ENCODE data around the gene ESRRB.
A peak's percentile ranks its signal among the peaks of the same experiment; 100 is the strongest.
"Not testable (repeated sequence)": the region's sequence is repeated elsewhere in the genome, so short reads cannot be mapped to it uniquely, and the experiment has no call there.

ESRRB gene

DNA sequence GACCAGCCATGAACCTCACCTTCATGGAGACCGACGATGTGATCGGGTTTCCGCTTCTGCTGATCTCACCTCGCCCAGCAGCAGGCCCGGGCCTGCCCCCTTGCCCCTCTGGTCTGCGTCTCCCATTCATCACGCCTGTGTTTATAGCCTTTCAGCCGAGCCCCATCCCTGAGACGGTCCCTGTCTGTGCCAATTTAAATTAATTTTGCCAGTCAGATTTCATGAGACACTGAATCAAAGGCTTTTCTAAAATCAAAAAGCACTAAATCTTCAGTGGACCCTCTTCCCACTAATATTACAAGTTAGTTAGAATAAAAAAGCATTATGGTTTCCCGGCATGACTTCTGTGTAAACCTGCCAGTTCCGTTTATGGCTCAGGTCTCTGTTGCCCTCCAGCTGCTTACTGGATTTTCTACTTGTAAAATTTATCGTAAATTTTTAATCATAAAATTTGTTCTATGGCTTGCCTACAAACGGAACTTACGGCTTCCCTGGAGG is 155.9 kb downstream of the ESRRB start:
- no peak for TF ChIP-seq JUND (IDR thresholded peaks at IDR 0.05; ENCODE audit: low read depth)
- in situ Hi-C loops (cut with HindIII; ENCODE audit: low pct_unique_long_range_greater_than_20kb, low sequenced_read_pairs): no loop called here
- no peak for DNase-seq (ENCODE audit: low read depth in 1 of 2, low spot score in 1 of 2)

DNA sequence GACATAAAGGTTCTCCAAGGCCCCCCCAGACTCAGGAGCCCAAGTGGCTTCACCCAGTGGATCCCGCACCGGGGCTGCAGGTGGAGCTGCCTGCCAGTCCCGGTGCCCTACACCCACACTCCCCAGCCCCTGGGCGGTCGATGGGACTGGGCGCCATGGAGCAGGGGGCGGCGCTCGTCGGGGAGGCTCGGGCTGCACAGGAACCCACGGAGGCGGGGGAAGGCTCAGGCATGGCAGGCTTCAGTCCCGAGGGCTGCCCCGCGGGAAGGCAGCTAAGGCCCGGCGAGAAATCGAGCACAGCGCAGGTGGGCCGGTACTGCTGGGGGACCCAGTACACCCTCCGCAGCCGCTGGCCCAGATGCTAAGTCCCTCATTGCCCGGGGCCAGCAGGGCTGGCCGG is 160.7 kb downstream of the ESRRB start:
- in situ Hi-C loops (cut with HindIII; ENCODE audit: low pct_unique_long_range_greater_than_20kb, low sequenced_read_pairs); DNase-seq (ENCODE audit: low read depth in 1 of 2, low spot score in 1 of 2): not testable (repeated sequence)

DNA sequence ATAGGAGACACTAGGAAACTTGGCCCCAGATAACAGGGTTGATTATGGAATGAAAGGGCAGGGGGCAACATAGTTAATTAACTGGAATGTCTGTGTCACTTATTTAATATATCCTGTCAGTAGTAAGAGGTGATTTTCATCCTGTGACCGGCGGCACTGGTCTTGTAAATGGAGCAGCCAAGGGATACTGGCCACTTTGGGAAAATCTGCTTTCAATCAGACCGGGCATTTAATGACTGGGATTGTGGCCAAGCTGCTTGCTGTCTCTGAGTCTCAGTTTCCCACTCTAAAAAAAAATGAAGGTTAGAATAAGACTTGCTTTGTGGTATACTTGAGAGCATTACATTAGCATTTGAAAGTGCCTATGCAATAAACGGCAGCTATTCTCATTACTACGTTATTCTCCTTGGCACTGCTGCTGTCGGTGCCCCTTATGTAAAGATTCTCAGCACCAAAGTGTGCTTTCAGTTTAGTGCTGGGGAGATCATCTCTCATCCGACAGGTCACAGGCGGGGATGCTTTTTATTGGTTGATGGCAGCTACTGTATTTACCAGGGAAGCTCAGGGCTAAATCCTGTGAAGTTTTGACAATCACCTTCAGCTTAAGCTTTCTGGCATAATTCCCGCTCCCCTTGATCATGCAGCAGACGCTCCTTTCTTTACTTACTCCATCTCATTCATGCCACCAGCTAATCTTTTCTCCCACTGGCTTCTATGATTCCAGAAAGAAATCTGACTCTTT is 162.1 kb downstream of the ESRRB start:
- no peak for TF ChIP-seq JUND (IDR thresholded peaks at IDR 0.05; ENCODE audit: low read depth)
- in situ Hi-C loops (cut with HindIII; ENCODE audit: low pct_unique_long_range_greater_than_20kb, low sequenced_read_pairs): no loop called here
- DNase-seq (ENCODE audit: low read depth in 1 of 2, low spot score in 1 of 2): no peak

DNA sequence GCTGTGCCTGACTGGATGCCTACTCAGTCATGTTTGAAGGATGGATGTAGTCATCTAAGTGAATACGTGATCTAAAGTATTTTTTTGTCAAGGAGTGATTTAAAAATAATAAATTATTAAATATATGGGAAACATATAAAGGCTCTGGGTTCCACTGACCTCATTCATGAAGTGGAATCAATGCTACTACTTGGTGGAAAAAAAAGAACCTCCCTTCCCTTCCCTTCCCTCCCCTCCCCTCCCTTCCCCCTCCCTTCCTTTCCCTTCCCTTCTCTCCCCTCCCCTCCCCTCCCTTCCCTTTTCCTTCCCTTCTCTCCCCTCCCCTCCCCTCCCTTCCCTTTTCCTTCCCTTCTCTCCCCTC is 162.7 kb downstream of the ESRRB start:
- in situ Hi-C loops (cut with HindIII; ENCODE audit: low pct_unique_long_range_greater_than_20kb, low sequenced_read_pairs): no loop called here
- no peak for DNase-seq (ENCODE audit: low read depth in 1 of 2, low spot score in 1 of 2)
- TF ChIP-seq JUND (IDR thresholded peaks at IDR 0.05; ENCODE audit: low read depth): no peak

DNA sequence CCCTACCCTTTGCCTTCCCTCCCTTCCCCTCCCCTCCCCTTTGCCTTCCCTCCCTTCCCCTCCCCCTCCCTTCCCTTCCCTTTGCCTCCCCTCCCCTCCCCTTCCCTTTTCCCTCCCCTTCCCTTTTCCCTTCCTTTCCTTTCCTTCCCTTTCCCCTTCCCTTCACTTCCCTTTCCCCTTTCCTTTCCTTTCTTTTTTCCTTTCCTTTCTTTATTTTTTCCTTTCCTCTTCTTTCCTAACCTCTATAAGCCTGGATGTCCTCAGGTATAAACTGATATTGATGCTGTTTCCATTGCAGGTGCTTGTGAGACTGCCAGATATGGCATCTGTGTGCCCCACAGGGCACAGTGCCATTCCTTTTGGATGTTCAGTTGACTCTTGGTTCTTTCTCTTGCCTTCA is 163.2 kb downstream of the ESRRB start:
- TF ChIP-seq JUND (IDR thresholded peaks at IDR 0.05; ENCODE audit: low read depth): no peak
- in situ Hi-C loops (cut with HindIII; ENCODE audit: low pct_unique_long_range_greater_than_20kb, low sequenced_read_pairs): no loop called here
- DNase-seq (ENCODE audit: low read depth in 1 of 2, low spot score in 1 of 2): no peak

DNA sequence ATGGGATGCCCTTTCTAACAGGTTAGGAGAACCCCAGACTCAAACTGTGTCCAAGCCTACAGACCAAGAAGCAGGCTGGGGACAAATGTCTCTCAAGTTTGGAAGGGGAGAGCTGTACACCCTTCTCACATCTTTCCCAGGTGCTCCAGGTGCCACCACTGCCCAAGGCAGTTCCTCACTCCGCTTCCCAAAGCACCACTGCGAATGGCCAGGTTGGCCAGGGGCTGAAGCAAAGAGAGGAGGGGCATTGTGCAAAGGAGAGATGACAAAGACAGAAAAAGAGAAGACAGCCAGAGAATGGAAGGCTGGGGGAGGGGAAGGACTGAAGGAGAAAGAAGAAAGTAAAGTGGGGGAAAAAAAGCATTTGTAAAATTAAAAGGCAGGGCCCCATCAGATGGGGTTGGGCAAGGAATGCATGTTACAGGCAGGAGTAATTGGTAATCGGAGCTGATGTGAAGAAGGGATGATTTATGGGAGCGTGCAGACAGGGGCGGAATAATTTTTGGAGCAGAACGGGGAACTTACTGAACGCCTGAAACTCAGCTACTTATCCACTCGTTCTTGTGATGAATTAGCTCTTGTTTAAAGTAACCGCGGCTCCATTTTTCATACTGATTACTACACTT is 165.8 kb downstream of the ESRRB start:
- in situ Hi-C loops (cut with HindIII; ENCODE audit: low pct_unique_long_range_greater_than_20kb, low sequenced_read_pairs): no loop called here
- no peak for DNase-seq (ENCODE audit: low read depth in 1 of 2, low spot score in 1 of 2)
- no peak for TF ChIP-seq JUND (IDR thresholded peaks at IDR 0.05; ENCODE audit: low read depth)

DNA sequence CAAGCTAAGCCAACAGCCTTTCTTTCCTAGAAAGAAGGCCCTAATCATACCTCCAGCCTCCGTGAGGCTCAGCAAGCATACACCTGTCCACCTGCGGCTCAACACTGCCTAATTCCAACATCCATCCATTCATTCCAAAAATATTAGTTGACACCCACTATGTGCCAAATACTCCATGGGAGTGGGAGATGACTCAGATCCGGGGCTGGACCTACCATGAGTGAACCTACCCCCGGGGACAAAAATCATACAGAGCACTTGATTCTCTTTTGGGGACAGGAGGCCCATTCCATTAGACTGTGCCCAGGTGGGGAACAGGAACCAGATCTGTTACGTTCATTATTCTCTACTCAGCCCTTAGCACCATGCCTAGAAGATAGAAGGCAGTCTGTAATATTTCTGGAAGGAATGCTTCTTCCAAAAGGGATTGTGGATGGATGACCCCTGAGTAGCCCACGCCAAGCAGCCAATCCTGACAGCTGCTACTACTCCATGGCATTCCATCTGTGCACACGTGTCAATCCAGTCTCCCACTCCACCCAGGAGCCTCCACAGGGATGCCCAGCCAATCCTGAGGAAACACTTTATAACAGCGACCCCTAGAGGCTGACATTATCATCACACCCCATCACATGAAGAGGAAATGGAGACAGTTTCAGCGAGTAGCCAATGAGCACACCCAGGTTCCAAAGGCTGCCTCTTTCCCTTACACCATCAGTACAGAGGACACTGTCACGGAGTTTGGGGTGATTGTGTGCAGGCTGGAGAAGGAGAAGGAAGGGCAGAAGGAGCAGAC is 170.7 kb downstream of the ESRRB start:
- no peak for TF ChIP-seq JUND (IDR thresholded peaks at IDR 0.05; ENCODE audit: low read depth)
- in situ Hi-C loops (cut with HindIII; ENCODE audit: low pct_unique_long_range_greater_than_20kb, low sequenced_read_pairs): no loop called here
- DNase-seq (ENCODE audit: low read depth in 1 of 2, low spot score in 1 of 2): peak in 1 of 2 experiments; percentile 79

DNA sequence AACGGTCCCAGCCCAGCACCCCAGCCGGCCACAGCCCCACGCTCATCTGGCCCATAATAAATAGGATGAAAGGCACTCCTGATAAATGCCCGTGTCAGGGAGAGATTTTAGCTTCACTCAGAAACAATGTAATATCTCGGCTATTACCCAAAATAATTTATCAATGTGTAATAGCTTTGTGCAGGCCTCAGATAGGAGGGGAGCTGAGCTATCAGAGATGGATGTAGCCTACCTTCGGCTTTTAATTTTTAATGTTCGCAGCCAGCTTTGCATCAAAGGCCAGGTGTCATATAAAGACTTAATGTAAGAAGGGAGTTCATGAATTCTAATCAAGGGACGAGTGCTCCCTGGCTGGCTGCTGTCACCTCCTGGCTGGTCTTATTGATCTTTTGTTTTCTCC is 171.9 kb downstream of the ESRRB start:
- in situ Hi-C loops (cut with HindIII; ENCODE audit: low pct_unique_long_range_greater_than_20kb, low sequenced_read_pairs): no loop called here
- TF ChIP-seq JUND (IDR thresholded peaks at IDR 0.05; ENCODE audit: low read depth): no peak
- DNase-seq (ENCODE audit: low read depth in 1 of 2, low spot score in 1 of 2): no peak

DNA sequence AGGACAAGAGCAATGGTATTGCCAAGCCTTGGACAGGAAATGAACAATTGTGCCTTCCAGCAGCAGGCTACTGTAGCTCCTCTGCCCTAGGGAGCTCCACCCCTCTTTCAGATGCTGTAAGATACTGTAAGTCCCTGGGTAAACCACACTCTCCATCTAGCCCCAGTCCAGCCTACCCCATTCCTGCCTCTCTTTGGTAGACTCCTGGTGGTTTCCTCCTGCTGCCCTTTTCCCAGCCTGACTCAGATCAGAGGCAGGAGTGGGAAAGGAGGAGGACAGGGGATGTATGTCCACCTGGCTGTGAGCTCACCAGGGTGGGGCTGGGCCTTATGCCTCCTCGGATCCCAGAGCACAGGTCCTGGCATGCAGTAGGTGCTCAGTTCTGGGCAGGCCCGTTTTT is 174.6 kb downstream of the ESRRB start:
- TF ChIP-seq JUND (IDR thresholded peaks at IDR 0.05; ENCODE audit: low read depth): no peak

DNA sequence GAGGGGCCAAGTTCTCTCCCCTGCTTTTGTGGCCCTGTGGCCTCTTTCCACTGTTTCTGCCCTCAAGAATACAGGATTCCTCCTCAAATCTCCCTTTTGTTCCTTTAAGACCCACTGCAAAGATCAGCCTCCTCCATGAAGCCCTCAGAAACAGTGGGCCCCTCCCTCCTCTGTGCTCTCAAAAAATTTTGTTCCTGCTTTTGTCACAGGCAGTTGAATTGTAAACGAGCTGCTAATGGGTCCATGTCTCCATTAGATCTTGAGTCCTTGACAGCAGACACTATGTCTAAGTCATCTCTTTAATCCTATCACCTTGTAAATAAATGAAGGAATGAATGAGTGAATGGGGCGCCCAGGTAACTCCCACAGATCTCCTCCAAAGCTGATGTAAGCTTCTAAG is 175.2 kb downstream of the ESRRB start:
- in situ Hi-C loops (cut with HindIII; ENCODE audit: low pct_unique_long_range_greater_than_20kb, low sequenced_read_pairs): no loop called here
- no peak for TF ChIP-seq JUND (IDR thresholded peaks at IDR 0.05; ENCODE audit: low read depth)
- DNase-seq (ENCODE audit: low read depth in 1 of 2, low spot score in 1 of 2): no peak

More for the DNA sequence above, 174.6 kb downstream of the ESRRB start:
- peak in 1 of 2 experiments; percentile 45 for DNase-seq (ENCODE audit: low read depth in 1 of 2, low spot score in 1 of 2)
- in situ Hi-C loops (cut with HindIII; ENCODE audit: low pct_unique_long_range_greater_than_20kb, low sequenced_read_pairs): no loop called here
